22Rv1 (cell line): ENCODE results near the gene MEF2A.

Experiments used
- H3K27ac ChIP-seq: fragments of 450-650 bp; 2 replicates; pipeline ENCODE4 v1.5.1; 2017
- CTCF ChIP-seq: fragments of 450-650 bp; IDR thresholded peaks from 2 replicates; pipeline ENCODE4 v1.5.1; 2017; ENCODE audit warnings: mild to moderate bottlenecking
- ZFX ChIP-seq: fragments of 450-650 bp; IDR thresholded peaks from 2 replicates; pipeline ENCODE4 v1.6.1; 2017; ENCODE audit warnings: antibody characterized with exemption, borderline replicate concordance

Gene MEF2A

GRCh38 chr15:99729920-99730319 is 164.1 kb downstream of the MEF2A start:
- H3K27ac ChIP-seq, result no peak overlapping the region
- TF ChIP-seq CTCF (peak; percentile 24; the same call in 1 of the 2 replicates), ZFX (no peak)

- TF ChIP-seq ZFX, result no peak
- no peak overlapping the region for H3K27ac ChIP-seq
Observed at GRCh38 chr15:99731336-99732123, 165.7 kb downstream of the MEF2A start.

GRCh38 chr15:99732124-99732750 is 166.5 kb downstream of the MEF2A start:
- TF ChIP-seq ZFX (no peak), CTCF (no peak)
- H3K27ac ChIP-seq, result no peak overlapping the region

GRCh38 chr15:99732751-99733267 is 167.0 kb downstream of the MEF2A start:
- H3K27ac ChIP-seq, result no peak overlapping the region
- TF ChIP-seq CTCF, result no peak
- TF ChIP-seq ZFX, result no peak

GRCh38 chr15:99733268-99734039 is 167.7 kb downstream of the MEF2A start, which contains the start of gene LYSMD4:
TSS of gene LYSMD4 (minus strand) at chr15:99733437. CDS start at chr15:99731999, 1,438 bp downstream.
- H3K27ac ChIP-seq, result peak within 1 kb of the TSS; percentile 50
- no peak for TF ChIP-seq CTCF
- TF ChIP-seq ZFX, result no peak

GRCh38 chr15:99734040-99734291 is 168.2 kb downstream of the MEF2A start:
- peak overlapping the region; percentile 50 for H3K27ac ChIP-seq

GRCh38 chr15:99734575-99734974 is 168.8 kb downstream of the MEF2A start:
- TF ChIP-seq CTCF (no peak), ZFX (no peak)
- H3K27ac ChIP-seq, result no peak overlapping the region

GRCh38 chr15:99735868-99736267 is 170.1 kb downstream of the MEF2A start:
- no peak overlapping the region for H3K27ac ChIP-seq
- TF ChIP-seq ZFX (no peak), CTCF (no peak)
